Ishikawa (cell line): Measurements from ENCODE around the gene G0S2.

Experiments
- CEBPB ChIP-seq: IDR thresholded peaks from 2 replicates; pipeline ENCODE4 v1.6.1; 2012
- NFIC ChIP-seq: IDR thresholded peaks from 2 replicates; pipeline ENCODE4 v1.6.1; 2012
- TAF1 ChIP-seq: IDR thresholded peaks from 2 replicates; pipeline ENCODE4 v1.6.1; 2012; ENCODE audit warnings: low read depth, mild to moderate bottlenecking
- TEAD4 ChIP-seq: IDR thresholded peaks from 2 replicates; pipeline ENCODE4 v1.6.1; 2012
- YY1 ChIP-seq: IDR thresholded peaks from 2 replicates; pipeline ENCODE4 v1.6.1; 2012; ENCODE audit warnings: low read depth
- TF ChIP-seq, protein P1 (sequence below): IDR thresholded peaks from 2 replicates; pipeline ENCODE4 v1.6.1; 2012

DNA sequence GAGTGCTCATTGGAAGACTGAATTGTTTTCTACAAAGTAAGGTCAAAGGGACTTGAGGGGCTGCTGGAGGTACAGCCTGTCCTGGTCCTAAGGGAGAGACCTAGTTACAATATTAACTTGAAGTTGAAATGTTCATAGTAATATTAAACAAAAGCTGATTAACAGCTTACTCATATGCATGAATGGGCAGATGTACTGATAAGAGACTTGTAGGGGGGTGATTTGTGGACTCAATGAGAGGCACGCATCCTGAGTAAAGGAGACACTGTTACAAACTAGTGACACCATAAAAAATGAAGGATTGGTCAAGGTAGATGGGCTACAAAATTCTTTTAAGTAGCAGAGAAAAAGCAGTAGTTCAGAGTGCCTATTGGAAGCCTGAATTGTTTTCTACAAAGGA, 32.1 kb downstream of the G0S2 start:
- TF ChIP-seq TEAD4, result no peak
- no peak for TF ChIP-seq TAF1
- TF ChIP-seq, protein P1, sequence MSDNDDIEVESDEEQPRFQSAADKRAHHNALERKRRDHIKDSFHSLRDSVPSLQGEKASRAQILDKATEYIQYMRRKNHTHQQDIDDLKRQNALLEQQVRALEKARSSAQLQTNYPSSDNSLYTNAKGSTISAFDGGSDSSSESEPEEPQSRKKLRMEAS, result no peak
- TF ChIP-seq CEBPB, result no peak
- TF ChIP-seq YY1, result no peak
- TF ChIP-seq NFIC, result no peak
